HepG2 (cell line): Measurements from ENCODE around the gene FOXRED2. TPM values are rescaled to one million over a fixed set of nuclear protein-coding genes. Genes with fewer than 3 reads are reported as not detected.

Experiments
- ATAC-seq: fragments of 200-7000 bp; cut with Tn5 transposase; 3 replicates; pipeline ENCODE4 v1.9.1; 2020; ENCODE audit warnings: mild to moderate bottlenecking, moderate library complexity
- BruUV-seq: library from RNA; stranded (reverse); fragments of 400-500 nt; replicated peaks from 2 replicates; lab custom pipeline; 2021; lab: Mats Ljungman, UMichigan
- CTCF ChIA-PET: fragments of 300-600 bp; formaldehyde crosslinking; extraction: SDS; loops from one replicate; lab custom pipeline; 2021; ENCODE audit warnings: low total read pairs, inconsistent platforms, low intra/inter-chr PET ratio; lab: Yijun Ruan, JAX
- POLR2A ChIA-PET: fragments of 350-600 bp; sonication (Branson Sonifier 250); formaldehyde crosslinking; loops from one replicate; lab custom pipeline; 2020; ENCODE audit warnings: antibody characterized with exemption, inconsistent platforms; lab: Yijun Ruan, JAX
- DNase-seq: peaks from one replicate; pipeline ENCODE4 v3.0.0-alpha.2; 2015; ENCODE audit warnings: low spot score
- FAIRE-seq: peaks from 3 replicates; lab custom pipeline; 2011; peaks lifted over from hg19 to GRCh38; lab: Jason Lieb, UNC
- H2AFZ ChIP-seq: one replicate; pipeline ENCODE4 v1.6.1; 2011; ENCODE audit warnings: low read length, inconsistent platforms
- H3K27ac ChIP-seq: fragments of 300-600 bp; 3 replicates; pipeline ENCODE4 v1.8.0; 2011; ENCODE audit warnings: mixed run types, mild to moderate bottlenecking, mixed read lengths, low read length, inconsistent platforms; ENCODE audit not compliant: insufficient read depth; ENCODE audit errors: extremely low read length
- H3K27me3 ChIP-seq, 2 experiments: fragments of 200-600 bp in 1 of 2; 2 replicates in 1 of 2; 3 replicates in 1 of 2; pipeline versions ENCODE4 v1.6.0 to v1.8.0; 2011; ENCODE audit warnings: low read length in 2 of 2, mild to moderate bottlenecking in 2 of 2, moderate library complexity in 2 of 2, inconsistent platforms in 1 of 2; ENCODE audit not compliant: insufficient read depth in 2 of 2, control insufficient read depth in 1 of 2
- H3K36me3 ChIP-seq, 2 experiments: fragments of 200-600 bp in 1 of 2; replicated peaks in 1 of 2; 2 replicates in 1 of 2; 3 replicates in 1 of 2; pipeline versions ENCODE4 v1.5.1 to v1.8.0; 2011; ENCODE audit warnings: low read length in 2 of 2, inconsistent platforms in 1 of 2; ENCODE audit not compliant: insufficient read depth in 2 of 2, control insufficient read depth in 1 of 2
- H3K4me1 ChIP-seq: 2 replicates; pipeline ENCODE4 v1.5.1; 2012; ENCODE audit warnings: low read length, inconsistent platforms; ENCODE audit not compliant: insufficient read depth
- H3K4me2 ChIP-seq: 2 replicates; pipeline ENCODE4 v1.6.0; 2011; ENCODE audit warnings: low read depth, low read length, inconsistent platforms
- H3K4me3 ChIP-seq, 3 experiments: fragments of 200-600 bp in 1 of 3; sonication (generic), shearing (Covaris generic) in 1 of 3; replicated peaks in 1 of 3; 2 replicates each; pipeline ENCODE4 v1.5.1; 2011 to 2016; ENCODE audit warnings: low read length in 3 of 3, inconsistent platforms in 2 of 3, low read depth in 2 of 3, mild to moderate bottlenecking in 2 of 3, control low read depth in 1 of 3, mixed read lengths in 1 of 3; ENCODE audit not compliant: insufficient read depth in 1 of 3
- H3K79me2 ChIP-seq: one replicate; pipeline ENCODE4 v1.6.1; 2011; ENCODE audit warnings: low read length, inconsistent platforms; ENCODE audit not compliant: insufficient read depth
- H3K9ac ChIP-seq: 2 replicates; pipeline ENCODE4 v1.6.0; 2011; ENCODE audit warnings: mild to moderate bottlenecking, low read depth, low read length, inconsistent platforms; ENCODE audit not compliant: insufficient read depth
- H3K9me3 ChIP-seq: 2 replicates; pipeline ENCODE4 v1.5.1; 2012; ENCODE audit warnings: mild to moderate bottlenecking, low read length
- H4K20me1 ChIP-seq: 2 replicates; pipeline ENCODE4 v1.6.0; 2011; ENCODE audit warnings: inconsistent platforms, mild to moderate bottlenecking, low read length, moderate library complexity; ENCODE audit not compliant: insufficient read depth
- ATF7-NPFF ChIP-seq: sonication (generic); formaldehyde crosslinking; IDR thresholded peaks from 2 replicates; pipeline ENCODE4 v1.8.1; 2023; ENCODE audit warnings: mild to moderate bottlenecking, low read depth, missing genetic modification reagents, moderate library complexity
- GZF1 ChIP-seq: sonication (generic); formaldehyde crosslinking; IDR thresholded peaks from 2 replicates; pipeline ENCODE4 v1.5.1; 2020; ENCODE audit warnings: mild to moderate bottlenecking, missing genetic modification reagents
- IRF2 ChIP-seq: IDR thresholded peaks from 2 replicates; pipeline ENCODE4 v1.6.1; 2018; ENCODE audit warnings: missing genetic modification reagents, missing compliant biosample characterization
- RFXANK ChIP-seq: IDR thresholded peaks from 2 replicates; pipeline ENCODE4 v1.6.1; 2016
- SIN3B ChIP-seq: fragments of 150-350 bp; IDR thresholded peaks from 2 replicates; pipeline ENCODE4 v1.6.1; 2014; ENCODE audit warnings: low read length
- ZMAT3 ChIP-seq: sonication (generic); formaldehyde crosslinking; conservative IDR thresholded peaks from 2 replicates; pipeline ENCODE4 v1.7.0; 2021; ENCODE audit warnings: missing genetic modification reagents
- ZNF441 ChIP-seq: sonication (generic); formaldehyde crosslinking; IDR thresholded peaks from 2 replicates; pipeline ENCODE4 v1.7.0; 2021; ENCODE audit warnings: missing genetic modification reagents, borderline replicate concordance
- ZNF468 ChIP-seq: sonication (generic); formaldehyde crosslinking; IDR thresholded peaks from 2 replicates; pipeline ENCODE4 v1.8.0; 2022; ENCODE audit warnings: mild to moderate bottlenecking, moderate library complexity, missing genetic modification reagents
- ZNF562 ChIP-seq: sonication (generic); formaldehyde crosslinking; IDR thresholded peaks from 2 replicates; pipeline ENCODE4 v1.8.0; 2022; ENCODE audit warnings: missing genetic modification reagents, borderline replicate concordance
- ZNF782 ChIP-seq: sonication (generic); formaldehyde crosslinking; IDR thresholded peaks from 2 replicates; pipeline ENCODE4 v1.4.0; 2020; ENCODE audit warnings: missing genetic modification reagents, mild to moderate bottlenecking, borderline replicate concordance
- WGBS: methylation state at CpG from one replicate; pipeline ENCODE4 v1.1.6; 2017; ENCODE audit warnings: low lambda C conversion rate; 5-methylcytosine and 5-hydroxymethylcytosine counted together
- in situ Hi-C: cut with HindIII; loops from 2 replicates; pipeline ENCODE4 v1.10.0; 2017; ENCODE audit warnings: low pct_unique_long_range_greater_than_20kb; ENCODE audit not compliant: extremely low pct_ligation_motif_present
- intact Hi-C: fragments of 100-400 bp; cut with micrococcal nuclease; formaldehyde crosslinking; loops from one replicate; pipeline ENCODE4 v1.10.0; 2022; ENCODE audit not compliant: unreplicated experiment
- polyA plus RNA-seq, 8 experiments: library from polyadenylated mRNA; depleted of rRNA in 3 of 8; stranded (reverse) in 7 of 8; unstranded in 1 of 8; fragments of >200 nt; fragmentation: Illumina TruSeq in 4 of 8; extraction: Trizol in 4 of 8; gene quantifications; 2 replicates each; pipeline versions ENCODE4 v1.2.1 to v1.2.3, GENCODE V29; 2011 to 2016; ENCODE audit warnings: low read depth in 4 of 8, missing spikeins in 1 of 8, mixed read lengths in 1 of 8; ENCODE audit not compliant: insufficient read depth in 1 of 8
- total RNA-seq, 5 experiments: library from RNA; depleted of rRNA; stranded (reverse); fragments of >200 nt; fragmentation: Illumina TruSeq; extraction: Trizol; gene quantifications; 2 replicates each; pipeline ENCODE4 v1.2.3, GENCODE V29; 2016; ENCODE audit warnings: low read depth in 1 of 5
- TF ChIP-seq, protein P1 (sequence below): sonication (generic); formaldehyde crosslinking; IDR thresholded peaks from 2 replicates; pipeline ENCODE4 v1.4.0; 2020; ENCODE audit warnings: missing genetic modification reagents; ENCODE audit errors: not compliant biosample characterization
- TF ChIP-seq, protein P2 (sequence below): sonication (generic); formaldehyde crosslinking; IDR thresholded peaks from 2 replicates; pipeline ENCODE4 v1.4.0; 2020; ENCODE audit warnings: missing genetic modification reagents

FOXRED2 gene
- total and polyA plus RNA-seq, 2 of the 13 experiments (the other 11 are each of a cell fraction or from before 2014, with no cell fraction given), result 9.3 to 28.1 TPM

DNA sequence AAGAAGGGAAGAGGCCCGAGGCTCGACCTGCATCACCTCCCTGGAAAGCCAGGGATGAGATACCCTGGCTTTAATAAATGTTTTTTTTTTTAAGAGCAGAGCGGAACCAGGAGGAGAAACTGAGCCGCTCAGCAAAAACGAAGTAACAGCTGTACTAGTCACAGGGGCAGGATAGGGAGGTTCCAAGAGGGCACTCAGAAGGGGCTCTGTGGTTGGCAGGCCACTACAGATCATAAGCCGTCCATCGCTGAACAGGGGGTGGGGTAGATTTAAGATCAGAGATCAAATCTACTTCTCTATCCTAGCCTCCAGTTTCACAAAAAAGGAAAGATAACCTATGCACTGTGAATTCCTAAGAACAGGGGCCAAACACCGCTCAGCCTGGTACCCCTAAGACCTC lies 21.5 kb upstream of the FOXRED2 start:
- Histone ChIP-seq H3K4me1 (peaks cover 30% of the 10 kb centered on the region), H3K36me3 (peaks cover 10 to 35% of the 10 kb centered on the region in 2 experiments), H3K9me3 (no peaks in the 10 kb centered on the region), H3K4me3 (peak overlapping the region; percentile 87 to 88 (median 88)), H3K27me3 (no peaks in the 10 kb centered on the region; a peak in 2 of 5 replicates), H3K9ac (peak overlapping the region; percentile 90), H2AFZ (no peak overlapping the region), H3K79me2 (peaks cover 19% of the 10 kb centered on the region), H3K4me2 (peak overlapping the region; percentile 77), H4K20me1 (no peaks in the 10 kb centered on the region), H3K27ac (peak overlapping the region; percentile 97)
- POLR2A ChIA-PET, result interaction anchor here (1.7 to 2.4 kb wide), 2 partner anchors 16 to 21 kb away, joined by 18 to 21 read pairs; partner anchors contain the start of gene FOXRED2
- intact Hi-C loops, result no loop called here
- TF ChIP-seq GZF1 (CRISPR knock-in tag), result 0 out of 2 replicates have a peak, but pooled peaks have one; percentile 4
- TF ChIP-seq ATF7-NPFF (CRISPR knock-in tag), result no peak
- no peak for TF ChIP-seq IRF2
- TF ChIP-seq ZNF441 (CRISPR knock-in tag), result 0 out of 2 replicates have a peak, but pooled peaks have one; percentile 8
- TF ChIP-seq ZMAT3 (CRISPR knock-in tag), result 0 out of 2 replicates have a peak, but pooled peaks have one; percentile 18
- no peak for TF ChIP-seq ZNF782
- no peak for TF ChIP-seq ZNF468 (CRISPR knock-in tag)
- in situ Hi-C loops, result no loop called here
- no peak for DNase-seq
- WGBS, result 2% methylated on average over 8 of the region's 8 CpGs
- ATAC-seq, result peak; percentile 50
- BruUV-seq, result no TSS peak
- no peak for FAIRE-seq
- CTCF ChIA-PET, result no interaction called here

DNA sequence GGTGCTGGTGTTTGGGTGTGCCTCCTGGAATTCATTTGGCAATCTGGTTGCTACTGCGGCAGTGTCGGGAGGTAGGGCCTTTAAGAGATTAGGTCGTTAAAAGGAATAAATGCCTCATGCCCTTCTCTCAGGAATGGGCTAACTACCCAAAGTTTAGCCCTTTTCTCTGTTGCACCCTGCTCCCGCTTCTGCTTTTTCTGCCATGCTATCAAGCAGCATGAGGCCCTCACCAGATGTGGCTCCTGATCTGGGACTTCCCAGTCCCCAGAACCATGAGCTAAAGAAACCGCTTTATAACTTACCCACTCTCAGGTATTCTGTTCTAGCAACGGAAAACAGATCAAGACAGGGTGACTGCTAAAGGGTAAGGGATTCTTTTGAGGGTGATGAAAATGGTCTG lies 15.8 kb upstream of the FOXRED2 start:
- Histone ChIP-seq H3K36me3 (peaks cover 24 to 92% of the 10 kb centered on the region in 2 experiments), H4K20me1 (no peaks in the 10 kb centered on the region), H3K27ac (no peak overlapping the region), H3K9me3 (no peaks in the 10 kb centered on the region), H3K4me2 (no peak overlapping the region), H2AFZ (no peak overlapping the region), H3K4me1 (peaks cover 12% of the 10 kb centered on the region), H3K27me3 (no peaks in the 10 kb centered on the region), H3K4me3 (no peak overlapping the region), H3K79me2 (peaks cover 6% of the 10 kb centered on the region), H3K9ac (no peak overlapping the region)
- ChIA-PET POLR2A (interaction anchor here (1.1 to 2.0 kb wide), 2 partner anchors 12 to 15 kb away, joined by 3 to 5 read pairs; partner anchors contain the start of gene FOXRED2), CTCF (no interaction called here)
- ATAC-seq (no peak), FAIRE-seq (no peak), DNase-seq (no peak)
- BruUV-seq, result no TSS peak
- in situ Hi-C loops, result no loop called here
- 95% methylated on average over 6 of the region's 6 CpGs for WGBS
- intact Hi-C loops, result no loop called here
- TF ChIP-seq, protein P1, sequence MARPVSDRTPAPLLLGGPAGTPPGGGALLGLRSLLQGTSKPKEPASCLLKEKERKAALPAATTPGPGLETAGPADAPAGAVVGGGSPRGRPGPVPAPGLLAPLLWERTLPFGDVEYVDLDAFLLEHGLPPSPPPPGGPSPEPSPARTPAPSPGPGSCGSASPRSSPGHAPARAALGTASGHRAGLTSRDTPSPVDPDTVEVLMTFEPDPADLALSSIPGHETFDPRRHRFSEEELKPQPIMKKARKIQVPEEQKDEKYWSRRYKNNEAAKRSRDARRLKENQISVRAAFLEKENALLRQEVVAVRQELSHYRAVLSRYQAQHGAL (CRISPR knock-in tag), result no peak
- TF ChIP-seq ZNF562 (CRISPR knock-in tag), result no peak
- no peak for TF ChIP-seq RFXANK (CRISPR knock-in tag)
- TF ChIP-seq, protein P2, sequence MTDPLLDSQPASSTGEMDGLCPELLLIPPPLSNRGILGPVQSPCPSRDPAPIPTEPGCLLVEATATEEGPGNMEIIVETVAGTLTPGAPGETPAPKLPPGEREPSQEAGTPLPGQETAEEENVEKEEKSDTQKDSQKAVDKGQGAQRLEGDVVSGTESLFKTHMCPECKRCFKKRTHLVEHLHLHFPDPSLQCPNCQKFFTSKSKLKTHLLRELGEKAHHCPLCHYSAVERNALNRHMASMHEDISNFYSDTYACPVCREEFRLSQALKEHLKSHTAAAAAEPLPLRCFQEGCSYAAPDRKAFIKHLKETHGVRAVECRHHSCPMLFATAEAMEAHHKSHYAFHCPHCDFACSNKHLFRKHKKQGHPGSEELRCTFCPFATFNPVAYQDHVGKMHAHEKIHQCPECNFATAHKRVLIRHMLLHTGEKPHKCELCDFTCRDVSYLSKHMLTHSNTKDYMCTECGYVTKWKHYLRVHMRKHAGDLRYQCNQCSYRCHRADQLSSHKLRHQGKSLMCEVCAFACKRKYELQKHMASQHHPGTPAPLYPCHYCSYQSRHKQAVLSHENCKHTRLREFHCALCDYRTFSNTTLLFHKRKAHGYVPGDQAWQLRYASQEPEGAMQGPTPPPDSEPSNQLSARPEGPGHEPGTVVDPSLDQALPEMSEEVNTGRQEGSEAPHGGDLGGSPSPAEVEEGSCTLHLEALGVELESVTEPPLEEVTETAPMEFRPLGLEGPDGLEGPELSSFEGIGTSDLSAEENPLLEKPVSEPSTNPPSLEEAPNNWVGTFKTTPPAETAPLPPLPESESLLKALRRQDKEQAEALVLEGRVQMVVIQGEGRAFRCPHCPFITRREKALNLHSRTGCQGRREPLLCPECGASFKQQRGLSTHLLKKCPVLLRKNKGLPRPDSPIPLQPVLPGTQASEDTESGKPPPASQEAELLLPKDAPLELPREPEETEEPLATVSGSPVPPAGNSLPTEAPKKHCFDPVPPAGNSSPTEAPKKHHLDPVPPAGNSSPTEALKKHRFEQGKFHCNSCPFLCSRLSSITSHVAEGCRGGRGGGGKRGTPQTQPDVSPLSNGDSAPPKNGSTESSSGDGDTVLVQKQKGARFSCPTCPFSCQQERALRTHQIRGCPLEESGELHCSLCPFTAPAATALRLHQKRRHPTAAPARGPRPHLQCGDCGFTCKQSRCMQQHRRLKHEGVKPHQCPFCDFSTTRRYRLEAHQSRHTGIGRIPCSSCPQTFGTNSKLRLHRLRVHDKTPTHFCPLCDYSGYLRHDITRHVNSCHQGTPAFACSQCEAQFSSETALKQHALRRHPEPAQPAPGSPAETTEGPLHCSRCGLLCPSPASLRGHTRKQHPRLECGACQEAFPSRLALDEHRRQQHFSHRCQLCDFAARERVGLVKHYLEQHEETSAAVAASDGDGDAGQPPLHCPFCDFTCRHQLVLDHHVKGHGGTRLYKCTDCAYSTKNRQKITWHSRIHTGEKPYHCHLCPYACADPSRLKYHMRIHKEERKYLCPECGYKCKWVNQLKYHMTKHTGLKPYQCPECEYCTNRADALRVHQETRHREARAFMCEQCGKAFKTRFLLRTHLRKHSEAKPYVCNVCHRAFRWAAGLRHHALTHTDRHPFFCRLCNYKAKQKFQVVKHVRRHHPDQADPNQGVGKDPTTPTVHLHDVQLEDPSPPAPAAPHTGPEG, result no peak
- TF ChIP-seq SIN3B, result no peak
